Nephron (organoid): Measurements from ENCODE around the gene CFAP100.

Experiments
- H3K27ac Mint-ChIP-seq, 3 experiments: 2 replicates each; pipeline ENCODE4 v1.8.0; 2020; ENCODE audit warnings: mixed read lengths in 3 of 3, mild to moderate bottlenecking in 2 of 3, moderate library complexity in 1 of 3
- H3K27me3 Mint-ChIP-seq: 2 replicates; pipeline ENCODE4 v1.8.0; 2021; ENCODE audit warnings: low read depth, mild to moderate bottlenecking, moderate library complexity, mixed read lengths
- H3K36me3 Mint-ChIP-seq: 2 replicates; pipeline ENCODE4 v1.8.0; 2020; ENCODE audit warnings: low read depth, mixed read lengths
- H3K4me1 Mint-ChIP-seq: 2 replicates; pipeline ENCODE4 v1.8.0; 2020; ENCODE audit warnings: mixed read lengths
- H3K4me3 Mint-ChIP-seq, 3 experiments: 2 replicates each; pipeline ENCODE4 v1.8.0; 2020; ENCODE audit warnings: mild to moderate bottlenecking in 3 of 3, mixed read lengths in 3 of 3, moderate library complexity in 2 of 3
- H3K9me3 Mint-ChIP-seq: 2 replicates; pipeline ENCODE4 v1.8.0; 2020; ENCODE audit warnings: mixed read lengths
- CTCF ChIP-seq, 3 experiments: fragments of 200-600 bp; sonication (generic); IDR thresholded peaks; one replicate each; pipeline ENCODE4 v1.5.0; 2021; ENCODE audit warnings: antibody characterized with exemption in 3 of 3; ENCODE audit not compliant: unreplicated experiment in 3 of 3

Gene CFAP100

DNA sequence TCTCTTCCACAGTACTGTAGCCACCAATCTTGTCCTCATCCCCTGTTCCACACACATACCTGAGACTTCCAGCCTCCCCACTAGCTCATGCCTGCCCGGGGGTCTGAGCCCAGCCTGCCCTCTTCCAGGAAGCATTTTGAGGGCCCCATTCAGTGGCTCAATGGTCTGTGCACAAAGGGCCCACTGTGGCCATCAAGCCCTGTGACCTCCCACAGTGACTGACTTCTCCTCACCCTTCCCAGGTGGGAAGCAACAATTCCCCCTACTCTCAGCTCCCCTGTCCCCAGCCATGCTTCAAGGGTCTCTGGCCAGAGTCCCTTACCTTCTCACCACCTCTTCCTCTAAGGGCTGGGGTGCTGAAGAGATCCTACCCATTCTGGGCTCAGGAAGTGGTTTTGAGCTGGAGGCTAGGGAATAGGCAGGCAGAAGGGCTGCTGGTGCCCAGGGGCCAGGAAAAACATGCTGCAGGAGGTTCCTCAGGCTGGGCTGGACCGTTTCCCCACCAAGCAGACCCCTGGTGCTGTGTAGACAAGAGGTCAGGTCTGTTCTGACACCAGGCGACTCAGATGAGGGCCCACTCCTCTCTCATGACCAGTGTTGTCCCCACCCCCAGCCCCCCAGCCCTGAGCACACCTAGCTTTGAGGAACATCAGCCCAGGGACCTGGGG is 34.5 kb upstream of the CFAP100 start:
- no peak overlapping the region for H3K27ac Mint-ChIP-seq
- H3K4me1 Mint-ChIP-seq = peaks cover 6% of the 10 kb centered on the region
- no peaks in the 10 kb centered on the region for H3K9me3 Mint-ChIP-seq
- TF ChIP-seq CTCF (IDR thresholded peaks at IDR 0.05; ENCODE audit: unreplicated experiment in 3 of 3) = no peak
- H3K27me3 Mint-ChIP-seq = peaks cover 63% of the 10 kb centered on the region
- H3K36me3 Mint-ChIP-seq = no peaks in the 10 kb centered on the region
- H3K4me3 Mint-ChIP-seq = no peak overlapping the region

DNA sequence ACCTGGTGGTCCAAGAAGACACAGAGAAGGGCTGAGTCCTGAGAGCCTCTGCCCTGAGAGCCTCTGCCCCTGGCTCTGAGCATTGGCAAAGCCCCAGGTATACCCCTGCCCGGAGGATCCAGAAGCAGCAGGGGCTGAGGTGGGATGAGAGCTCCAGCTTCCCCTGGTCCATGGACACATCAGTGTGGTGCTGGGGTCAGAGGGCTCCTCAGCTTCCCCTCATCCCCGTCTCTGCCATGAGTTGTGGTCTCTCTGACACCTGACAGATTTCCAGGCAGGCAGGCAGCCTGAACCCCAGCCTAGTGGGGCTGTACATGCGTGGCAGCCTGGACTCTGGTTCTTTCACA is 34.0 kb upstream of the CFAP100 start:
- no peak overlapping the region for H3K4me3 Mint-ChIP-seq
- H3K27ac Mint-ChIP-seq = no peak overlapping the region
- no peak for TF ChIP-seq CTCF (IDR thresholded peaks at IDR 0.05; ENCODE audit: unreplicated experiment in 3 of 3)
- no peaks in the 10 kb centered on the region for H3K36me3 Mint-ChIP-seq
- H3K4me1 Mint-ChIP-seq = peaks cover under 1% of the 10 kb centered on the region
- H3K9me3 Mint-ChIP-seq = no peaks in the 10 kb centered on the region
- H3K27me3 Mint-ChIP-seq = peaks cover 63% of the 10 kb centered on the region

DNA sequence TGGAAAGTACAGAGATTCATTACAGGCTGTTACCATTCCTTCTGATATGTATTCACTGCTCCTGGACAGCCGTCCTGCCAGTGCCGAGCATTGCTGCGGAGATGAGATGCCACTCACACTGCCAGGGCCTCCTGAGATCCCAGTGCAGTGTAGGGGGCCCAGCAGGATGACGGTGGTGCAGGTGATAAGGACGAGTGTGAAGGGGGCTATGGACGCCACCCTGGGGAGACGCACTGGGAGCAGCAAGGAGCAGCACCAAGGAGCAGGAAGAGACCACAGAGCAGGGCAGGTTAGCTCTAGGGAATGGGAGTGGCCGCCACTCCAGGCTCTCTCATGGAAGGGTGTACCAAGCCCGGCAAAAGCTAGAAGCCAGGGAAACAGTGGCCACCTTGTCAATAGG is 33.5 kb upstream of the CFAP100 start:
- TF ChIP-seq CTCF (IDR thresholded peaks at IDR 0.05; ENCODE audit: unreplicated experiment in 3 of 3) = no peak
- Mint-ChIP-seq H3K9me3 (no peaks in the 10 kb centered on the region), H3K4me1 (no peaks in the 10 kb centered on the region), H3K27ac (no peak overlapping the region), H3K36me3 (no peaks in the 10 kb centered on the region), H3K4me3 (no peak overlapping the region), H3K27me3 (peaks cover 62% of the 10 kb centered on the region)

DNA sequence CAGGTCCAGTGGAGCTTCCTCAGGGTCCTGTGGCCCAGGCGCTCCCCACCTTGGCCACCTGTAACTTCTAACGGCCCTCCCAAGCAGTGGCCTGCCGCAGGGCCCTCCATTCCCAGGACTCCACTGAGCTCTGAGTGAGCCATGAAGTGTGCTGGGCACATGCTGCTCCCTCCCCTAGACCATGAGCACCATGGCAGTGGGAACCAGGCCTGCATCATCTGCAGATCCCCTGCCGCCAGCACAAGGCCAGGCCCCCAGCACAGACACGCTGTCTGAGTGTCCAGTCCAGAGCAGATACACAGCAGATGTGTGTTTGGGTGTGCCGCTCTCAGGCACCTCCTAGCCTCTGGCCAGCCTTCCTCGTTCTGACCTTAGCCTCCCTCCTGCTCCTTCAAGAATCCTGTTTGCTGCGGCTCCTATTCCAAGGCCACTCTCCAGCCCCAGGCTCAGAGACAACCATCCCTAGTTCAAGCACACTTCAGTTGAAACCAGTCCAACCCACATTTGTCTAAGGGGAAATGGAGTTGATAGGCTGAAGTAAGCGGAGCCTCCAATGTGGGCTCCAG is 30.5 kb upstream of the CFAP100 start:
- Mint-ChIP-seq H3K27me3 (peaks cover 41% of the 10 kb centered on the region), H3K4me3 (no peak overlapping the region), H3K36me3 (no peaks in the 10 kb centered on the region), H3K9me3 (no peaks in the 10 kb centered on the region), H3K4me1 (no peaks in the 10 kb centered on the region), H3K27ac (no peak overlapping the region)
- no peak for TF ChIP-seq CTCF (IDR thresholded peaks at IDR 0.05; ENCODE audit: unreplicated experiment in 3 of 3)

GRCh38 chr3:126364731-126365301 is 29.9 kb upstream of the CFAP100 start:
- Mint-ChIP-seq H3K27me3 (peaks cover 35% of the 10 kb centered on the region), H3K4me3 (no peak overlapping the region), H3K36me3 (no peaks in the 10 kb centered on the region), H3K9me3 (no peaks in the 10 kb centered on the region), H3K4me1 (no peaks in the 10 kb centered on the region), H3K27ac (no peak overlapping the region)
- TF ChIP-seq CTCF (IDR thresholded peaks at IDR 0.05; ENCODE audit: unreplicated experiment in 3 of 3) = no peak
